GM12875 (cell line): ENCODE results near the gene RASAL2.

ENCODE experiments used
- H3K4me3 ChIP-seq: one replicate; pipeline ENCODE4 v1.5.1; 2011; ENCODE audit warnings: low read depth, low read length, control low read depth
- CTCF ChIP-seq: IDR thresholded peaks from 2 replicates; pipeline ENCODE4 v1.5.1; 2011; ENCODE audit warnings: low read depth, mild to moderate bottlenecking, control low read depth, inconsistent platforms, low read length, moderate library complexity, borderline replicate concordance; ENCODE audit not compliant: insufficient read depth

The RASAL2 gene

GRCh38 chr1:178520803-178521202, 426.9 kb downstream of the RASAL2 start:
- H3K4me3 ChIP-seq, result no peak overlapping the region
- no peak for TF ChIP-seq CTCF

- no peak overlapping the region for H3K4me3 ChIP-seq
- no peak for TF ChIP-seq CTCF
Measured at GRCh38 chr1:178521241-178521640, 427.3 kb downstream of the RASAL2 start.

GRCh38 chr1:178527117-178527516, 433.2 kb downstream of the RASAL2 start:
- no peak for TF ChIP-seq CTCF
- H3K4me3 ChIP-seq, result no peak overlapping the region

GRCh38 chr1:178528228-178528952, 434.5 kb downstream of the RASAL2 start:
- no peak overlapping the region for H3K4me3 ChIP-seq
- no peak for TF ChIP-seq CTCF

DNA sequence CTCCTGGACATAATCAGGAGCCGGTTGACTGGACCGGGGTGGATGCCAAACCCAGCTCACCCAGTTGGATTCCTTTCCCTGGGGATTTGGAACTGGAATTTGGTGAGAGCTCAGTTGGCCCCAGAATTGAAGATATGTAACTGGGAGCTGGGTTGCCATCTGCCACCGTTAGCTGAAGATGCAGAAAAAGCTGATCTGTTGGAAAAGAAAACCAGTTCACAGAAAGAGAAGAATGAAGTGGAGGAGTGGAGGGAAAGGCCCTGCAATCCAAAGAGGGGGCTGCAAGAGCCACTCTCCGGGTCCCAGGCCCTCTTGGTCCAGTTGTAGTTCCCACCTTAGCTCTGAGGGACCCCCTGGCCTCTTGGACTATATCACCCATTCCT, 435.0 kb downstream of the RASAL2 start:
- TF ChIP-seq CTCF, result no peak
- H3K4me3 ChIP-seq, result no peak overlapping the region

DNA sequence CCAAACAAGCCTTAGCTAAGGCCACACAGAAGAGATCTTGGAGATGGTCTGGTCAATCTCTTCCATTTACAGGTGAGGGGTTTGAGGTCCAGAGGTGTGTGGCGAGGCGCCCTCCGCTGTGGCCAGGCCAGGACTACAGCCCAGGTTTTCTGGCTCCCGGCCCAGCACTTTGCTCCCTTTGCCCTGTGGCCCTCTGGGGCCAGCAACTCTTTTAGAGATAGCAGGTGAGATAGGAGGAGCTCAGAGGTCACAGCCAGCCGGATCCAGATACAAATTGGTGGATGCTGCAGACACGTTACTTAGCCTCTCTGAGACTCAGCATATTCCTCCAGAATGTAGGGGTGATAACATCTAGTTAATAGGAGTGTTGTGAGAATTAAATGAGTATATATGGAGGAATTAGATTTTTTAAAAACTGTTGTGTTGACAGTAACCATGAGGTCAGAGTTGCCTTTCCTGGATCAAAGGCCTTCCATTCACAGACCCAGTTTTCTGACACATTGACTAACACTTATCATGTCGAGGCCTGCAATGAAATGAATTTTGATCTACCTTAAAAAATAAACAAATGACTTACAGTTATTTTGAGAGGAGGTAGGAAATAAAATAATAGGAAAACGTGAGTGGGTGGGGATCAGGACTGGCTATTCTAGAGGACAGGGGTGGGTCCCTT, 435.6 kb downstream of the RASAL2 start:
- H3K4me3 ChIP-seq, result no peak overlapping the region
- no peak for TF ChIP-seq CTCF

- no peak overlapping the region for H3K4me3 ChIP-seq
- TF ChIP-seq CTCF, result no peak
Measured at GRCh38 chr1:178530037-178530402, 436.1 kb downstream of the RASAL2 start.
